ENCODE results near the gene ASTN1. TPM values are rescaled to one million over a fixed set of nuclear protein-coding genes. Genes with fewer than 3 reads are reported as not detected.

The ASTN1 gene
- total RNA-seq, 2 donors from 2014 or later: 1.3 TPM

DNA sequence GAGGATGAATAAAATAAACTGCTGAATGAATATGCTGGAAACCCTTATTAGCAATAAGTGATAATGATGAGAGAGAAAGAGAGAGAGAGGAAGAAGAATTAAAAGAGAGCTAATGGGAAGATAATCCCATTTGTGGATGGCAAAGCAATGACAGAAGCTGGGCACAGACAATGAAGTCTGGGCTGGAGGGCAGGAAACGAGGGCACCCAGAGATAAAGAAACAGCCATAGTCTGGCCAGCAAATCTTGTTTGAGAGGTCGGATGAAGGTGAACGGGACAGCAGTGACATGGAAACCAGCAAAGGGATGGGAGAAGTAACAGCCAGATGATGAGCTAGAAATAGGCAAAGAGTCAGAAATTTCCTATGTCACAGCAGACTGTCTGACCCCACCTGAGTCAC, 155.9 kb downstream of the ASTN1 start:
- Histone ChIP-seq H3K4me1 (no peaks in the 10 kb centered on the region), H3K9me3 (no peaks in the 10 kb centered on the region), H3K4me3 (no peak overlapping the region), H3K36me3 (no peaks in the 10 kb centered on the region), H3K27ac (no peak overlapping the region), H3K27me3 (no peaks in the 10 kb centered on the region)
- DNase-seq (ENCODE audit: low spot score): no peak
- TF ChIP-seq, protein P1, sequence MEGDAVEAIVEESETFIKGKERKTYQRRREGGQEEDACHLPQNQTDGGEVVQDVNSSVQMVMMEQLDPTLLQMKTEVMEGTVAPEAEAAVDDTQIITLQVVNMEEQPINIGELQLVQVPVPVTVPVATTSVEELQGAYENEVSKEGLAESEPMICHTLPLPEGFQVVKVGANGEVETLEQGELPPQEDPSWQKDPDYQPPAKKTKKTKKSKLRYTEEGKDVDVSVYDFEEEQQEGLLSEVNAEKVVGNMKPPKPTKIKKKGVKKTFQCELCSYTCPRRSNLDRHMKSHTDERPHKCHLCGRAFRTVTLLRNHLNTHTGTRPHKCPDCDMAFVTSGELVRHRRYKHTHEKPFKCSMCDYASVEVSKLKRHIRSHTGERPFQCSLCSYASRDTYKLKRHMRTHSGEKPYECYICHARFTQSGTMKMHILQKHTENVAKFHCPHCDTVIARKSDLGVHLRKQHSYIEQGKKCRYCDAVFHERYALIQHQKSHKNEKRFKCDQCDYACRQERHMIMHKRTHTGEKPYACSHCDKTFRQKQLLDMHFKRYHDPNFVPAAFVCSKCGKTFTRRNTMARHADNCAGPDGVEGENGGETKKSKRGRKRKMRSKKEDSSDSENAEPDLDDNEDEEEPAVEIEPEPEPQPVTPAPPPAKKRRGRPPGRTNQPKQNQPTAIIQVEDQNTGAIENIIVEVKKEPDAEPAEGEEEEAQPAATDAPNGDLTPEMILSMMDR (IDR thresholded peaks at IDR 0.05): no peak

DNA sequence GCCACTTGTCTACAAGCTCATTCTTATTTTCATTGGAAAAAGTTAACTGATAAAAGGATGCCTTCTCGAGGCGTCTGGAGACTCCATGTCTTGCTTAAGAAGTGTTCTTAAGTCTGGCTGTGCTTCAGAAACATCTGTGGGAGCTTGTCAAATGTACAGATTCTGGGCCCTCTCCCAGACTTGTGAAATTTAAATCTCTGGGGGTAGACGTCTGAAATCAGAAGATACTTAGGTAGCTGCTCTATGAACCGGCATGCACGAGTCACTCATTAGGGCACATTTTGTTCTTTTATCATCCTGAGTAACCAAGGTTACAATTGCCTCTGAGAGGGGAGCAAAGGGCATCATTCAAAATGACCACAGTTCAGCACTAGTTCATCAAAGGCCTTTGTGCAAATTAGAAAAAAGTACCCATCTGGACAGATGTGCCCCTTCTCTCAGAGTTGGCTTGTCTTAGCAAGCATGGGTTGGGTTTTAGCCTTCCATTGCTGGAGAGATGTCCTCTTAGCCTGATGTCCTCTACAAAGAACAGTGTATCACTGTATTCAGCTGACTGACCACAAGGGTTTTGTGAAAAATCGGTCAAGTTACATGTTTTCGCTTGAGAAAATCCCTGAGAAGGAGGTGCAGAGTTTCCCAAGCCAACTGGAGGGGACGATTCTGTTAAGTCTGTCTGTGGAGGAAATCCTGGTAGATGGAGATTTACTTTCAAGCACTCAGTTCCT, 156.9 kb downstream of the ASTN1 start:
- Histone ChIP-seq H3K4me1 (no peaks in the 10 kb centered on the region), H3K4me3 (no peak overlapping the region), H3K9me3 (no peaks in the 10 kb centered on the region), H3K36me3 (no peaks in the 10 kb centered on the region), H3K27me3 (no peaks in the 10 kb centered on the region), H3K27ac (no peak overlapping the region)
- no peak for DNase-seq (ENCODE audit: low spot score)
- TF ChIP-seq, protein P1 (IDR thresholded peaks at IDR 0.05): no peak

DNA sequence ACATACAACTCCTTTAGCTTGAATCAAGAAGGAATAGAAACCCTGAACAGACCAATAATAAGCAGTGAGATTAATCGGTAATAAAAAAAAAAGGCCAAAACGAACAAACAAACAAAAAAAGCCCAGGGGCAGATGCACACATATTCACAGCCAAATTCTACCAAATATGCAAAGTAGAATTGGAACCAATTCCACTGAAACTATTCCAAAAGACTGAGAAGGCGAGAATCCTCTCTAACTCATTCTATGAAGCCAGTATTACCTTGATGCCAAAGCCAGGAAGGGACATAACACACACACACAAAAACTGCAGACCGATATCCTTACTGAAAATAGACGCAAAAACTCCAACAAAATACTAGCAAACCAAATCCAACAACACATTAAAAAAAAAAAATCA, 161.6 kb downstream of the ASTN1 start:
- TF ChIP-seq, protein P1 (IDR thresholded peaks at IDR 0.05): no peak
- Histone ChIP-seq H3K36me3 (no peaks in the 10 kb centered on the region), H3K4me3 (no peak overlapping the region), H3K9me3 (no peaks in the 10 kb centered on the region), H3K27me3 (no peaks in the 10 kb centered on the region), H3K27ac (no peak overlapping the region), H3K4me1 (no peaks in the 10 kb centered on the region)
- DNase-seq (ENCODE audit: low spot score): no peak

DNA sequence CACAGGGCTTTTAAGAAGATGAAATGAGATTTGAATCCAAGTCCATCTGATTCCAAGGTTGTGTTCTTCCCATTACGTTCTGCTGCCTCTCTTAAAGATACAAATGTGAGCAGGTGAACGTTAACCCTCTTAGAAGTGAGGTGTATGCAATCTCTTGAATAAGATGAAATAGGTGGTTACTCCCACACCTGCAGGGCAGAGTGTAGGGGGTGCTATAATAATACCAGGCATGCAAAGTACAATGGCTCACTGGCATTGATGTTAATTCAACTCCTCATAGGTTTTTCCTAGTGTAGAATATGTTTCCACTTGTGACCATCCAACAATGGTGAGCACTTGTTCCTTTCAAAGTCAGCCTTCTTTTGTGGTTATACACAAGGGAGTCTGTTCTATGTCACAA, 163.0 kb downstream of the ASTN1 start:
- no peaks in the 10 kb centered on the region for H3K36me3 ChIP-seq
- TF ChIP-seq, protein P1 (IDR thresholded peaks at IDR 0.05): no peak
- no peak overlapping the region for H3K4me3 ChIP-seq
- H3K27ac ChIP-seq: no peak overlapping the region
- no peaks in the 10 kb centered on the region for H3K4me1 ChIP-seq
- DNase-seq (ENCODE audit: low spot score): no peak
- H3K27me3 ChIP-seq: no peaks in the 10 kb centered on the region
- H3K9me3 ChIP-seq: no peaks in the 10 kb centered on the region

DNA sequence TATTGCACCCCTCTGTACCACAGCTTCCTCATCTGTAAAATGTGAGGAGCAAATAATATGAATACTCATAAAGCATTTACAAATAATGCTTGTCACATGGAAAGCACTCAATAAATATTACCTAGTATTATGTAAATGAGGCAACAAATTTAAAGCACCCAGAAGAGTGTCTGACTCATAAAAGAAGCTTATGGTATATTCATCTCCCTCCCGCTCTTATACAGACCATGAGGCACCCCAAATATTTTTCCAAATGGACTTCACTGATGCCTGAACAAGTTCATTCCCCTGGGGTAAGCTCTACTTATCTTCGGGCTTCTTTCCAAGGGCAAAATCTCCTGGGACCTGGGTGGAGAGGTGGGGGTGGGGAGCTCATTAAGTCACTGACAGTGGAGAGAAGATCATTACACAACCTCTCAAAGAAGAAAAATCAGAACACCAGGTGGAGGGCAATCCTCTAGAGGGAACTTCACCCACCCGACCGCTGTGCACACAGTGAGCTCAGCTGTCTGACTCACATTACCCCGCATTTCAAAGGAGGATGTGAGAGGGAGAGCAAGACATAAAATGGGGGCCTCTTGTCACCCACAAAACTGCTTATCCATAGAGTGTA, 166.2 kb downstream of the ASTN1 start:
- Histone ChIP-seq H3K36me3 (no peaks in the 10 kb centered on the region), H3K27me3 (no peaks in the 10 kb centered on the region), H3K9me3 (no peaks in the 10 kb centered on the region), H3K4me3 (no peak overlapping the region), H3K27ac (no peak overlapping the region), H3K4me1 (no peaks in the 10 kb centered on the region)
- TF ChIP-seq, protein P1 (IDR thresholded peaks at IDR 0.05): no peak
- DNase-seq (ENCODE audit: low spot score): no peak

Data from right atrium auricular region (tissue), 2 donors.